Smooth muscle cell (in vitro differentiated cells): ENCODE results near the gene TNIK. TPM values are rescaled to one million over a fixed set of nuclear protein-coding genes. Genes with fewer than 3 reads are reported as not detected.
"Not testable (repeated sequence)": the region's sequence is repeated elsewhere in the genome, so short reads cannot be mapped to it uniquely, and the experiment has no call there.

Experiments
- DNase-seq: peaks from one replicate; lab custom pipeline; 2025; ENCODE audit not compliant: unreplicated experiment; lab: John Stamatoyannopoulos, UW
- H2AFZ ChIP-seq: fragments of 200-600 bp; sonication (generic); 2 replicates; pipeline ENCODE4 v1.6.0; 2016; ENCODE audit warnings: antibody characterized with exemption, low read depth, mild to moderate bottlenecking
- H3F3A ChIP-seq: fragments of 200-600 bp; sonication (generic); 2 replicates; pipeline ENCODE4 v1.6.0; 2017; ENCODE audit warnings: antibody characterized with exemption, low read depth
- H3K27ac ChIP-seq: fragments of 200-600 bp; sonication (generic); 2 replicates; pipeline ENCODE4 v1.5.1; 2016; ENCODE audit warnings: low read depth, mild to moderate bottlenecking
- H3K27me3 ChIP-seq: fragments of 200-600 bp; sonication (generic); 2 replicates; pipeline ENCODE4 v1.6.1; 2016; ENCODE audit warnings: low read depth, mild to moderate bottlenecking
- H3K36me3 ChIP-seq: fragments of 200-600 bp; sonication (generic); 2 replicates; pipeline ENCODE4 v1.5.1; 2016; ENCODE audit warnings: low read depth
- H3K4me1 ChIP-seq: fragments of 200-600 bp; sonication (generic); 2 replicates; pipeline ENCODE4 v1.5.1; 2016; ENCODE audit warnings: low read depth
- H3K4me2 ChIP-seq: fragments of 200-600 bp; sonication (generic); 2 replicates; pipeline ENCODE4 v1.6.0; 2016; ENCODE audit warnings: mild to moderate bottlenecking
- H3K4me3 ChIP-seq: fragments of 200-600 bp; sonication (generic); 2 replicates; pipeline ENCODE4 v1.5.1; 2016; ENCODE audit warnings: mild to moderate bottlenecking
- H3K79me2 ChIP-seq: fragments of 200-600 bp; sonication (generic); 2 replicates; pipeline ENCODE4 v1.6.0; 2016; ENCODE audit warnings: low read depth, mild to moderate bottlenecking
- H3K9ac ChIP-seq: fragments of 200-600 bp; sonication (generic); 2 replicates; pipeline ENCODE4 v1.6.0; 2016; ENCODE audit warnings: low read depth
- H3K9me3 ChIP-seq: fragments of 200-600 bp; sonication (generic); replicated peaks from 2 replicates; pipeline ENCODE4 v1.5.1; 2016; ENCODE audit warnings: low read depth
- H4K20me1 ChIP-seq: fragments of 200-600 bp; sonication (generic); 2 replicates; pipeline ENCODE4 v1.6.0; 2016; ENCODE audit warnings: low read depth
- WGBS: methylation state at CpG from one replicate; pipeline ENCODE4 v1.1.7; 2016; ENCODE audit warnings: low lambda C conversion rate; 5-methylcytosine and 5-hydroxymethylcytosine counted together
- polyA plus RNA-seq: library from polyadenylated mRNA; unstranded; fragments of >200 nt; fragmentation: Nextera tagmentation; extraction: Ambion mirVana; gene quantifications from 2 replicates; pipeline ENCODE4 v1.2.1, GENCODE V29; 2016
- total RNA-seq: library from RNA; depleted of rRNA; stranded (reverse); fragments of >200 nt; gene quantifications from 2 replicates; pipeline ENCODE4 v1.2.3, GENCODE V29; 2014
- TF ChIP-seq, protein P1 (sequence below): fragments of 200-600 bp; sonication (generic); IDR thresholded peaks from 2 replicates; pipeline ENCODE4 v1.5.1; 2017; ENCODE audit warnings: borderline replicate concordance, mild to moderate bottlenecking, antibody characterized with exemption; ENCODE audit not compliant: insufficient read depth, poor library complexity, severe bottlenecking

The TNIK gene
- total and polyA plus RNA-seq, 2 experiments from 2014 or later, result 10.4 to 12.5 TPM

DNA sequence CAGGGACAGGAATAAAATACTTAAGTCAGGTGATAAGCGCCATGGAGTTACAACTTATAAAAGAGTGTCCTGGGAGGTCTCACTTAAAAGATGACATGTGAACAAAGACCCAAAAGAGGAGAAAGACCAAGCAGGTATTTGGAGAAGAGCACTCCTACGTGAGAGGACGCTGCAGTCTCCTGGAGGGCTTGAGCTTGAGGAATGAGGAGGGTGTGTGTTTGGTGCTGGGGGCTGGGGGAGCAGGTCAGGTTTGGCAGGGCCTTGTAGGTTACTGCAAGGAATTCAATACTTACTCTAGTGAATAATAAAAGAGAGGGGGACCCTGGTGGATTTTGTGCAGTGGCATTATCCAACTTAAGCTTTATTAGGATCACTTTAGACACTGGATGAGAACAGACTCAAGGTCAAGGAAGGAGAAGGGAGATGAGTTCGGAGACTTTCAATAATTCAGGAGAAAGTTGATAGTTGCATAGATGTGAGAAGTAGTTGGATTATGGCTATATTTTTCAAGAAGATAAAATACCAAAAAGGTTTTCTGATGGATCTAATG lies 32.4 kb downstream of the TNIK start:
- no peaks in the 10 kb centered on the region for H3F3A ChIP-seq
- no peaks in the 10 kb centered on the region for H3K27me3 ChIP-seq
- H3K4me3 ChIP-seq, result no peak overlapping the region
- no peak overlapping the region for H2AFZ ChIP-seq
- H4K20me1 ChIP-seq, result peaks cover 13% of the 10 kb centered on the region
- H3K4me1 ChIP-seq, result peaks cover 16% of the 10 kb centered on the region
- no peak for DNase-seq
- H3K27ac ChIP-seq, result no peak overlapping the region
- H3K9me3 ChIP-seq, result no peaks in the 10 kb centered on the region
- no peak overlapping the region for H3K9ac ChIP-seq
- H3K36me3 ChIP-seq, result no peaks in the 10 kb centered on the region
- WGBS, result 84% methylated on average over 4 of the region's 4 CpGs
- no peak overlapping the region for H3K4me2 ChIP-seq
- peaks cover 24% of the 10 kb centered on the region for H3K79me2 ChIP-seq
- TF ChIP-seq, protein P1, sequence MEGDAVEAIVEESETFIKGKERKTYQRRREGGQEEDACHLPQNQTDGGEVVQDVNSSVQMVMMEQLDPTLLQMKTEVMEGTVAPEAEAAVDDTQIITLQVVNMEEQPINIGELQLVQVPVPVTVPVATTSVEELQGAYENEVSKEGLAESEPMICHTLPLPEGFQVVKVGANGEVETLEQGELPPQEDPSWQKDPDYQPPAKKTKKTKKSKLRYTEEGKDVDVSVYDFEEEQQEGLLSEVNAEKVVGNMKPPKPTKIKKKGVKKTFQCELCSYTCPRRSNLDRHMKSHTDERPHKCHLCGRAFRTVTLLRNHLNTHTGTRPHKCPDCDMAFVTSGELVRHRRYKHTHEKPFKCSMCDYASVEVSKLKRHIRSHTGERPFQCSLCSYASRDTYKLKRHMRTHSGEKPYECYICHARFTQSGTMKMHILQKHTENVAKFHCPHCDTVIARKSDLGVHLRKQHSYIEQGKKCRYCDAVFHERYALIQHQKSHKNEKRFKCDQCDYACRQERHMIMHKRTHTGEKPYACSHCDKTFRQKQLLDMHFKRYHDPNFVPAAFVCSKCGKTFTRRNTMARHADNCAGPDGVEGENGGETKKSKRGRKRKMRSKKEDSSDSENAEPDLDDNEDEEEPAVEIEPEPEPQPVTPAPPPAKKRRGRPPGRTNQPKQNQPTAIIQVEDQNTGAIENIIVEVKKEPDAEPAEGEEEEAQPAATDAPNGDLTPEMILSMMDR, result no peak

DNA sequence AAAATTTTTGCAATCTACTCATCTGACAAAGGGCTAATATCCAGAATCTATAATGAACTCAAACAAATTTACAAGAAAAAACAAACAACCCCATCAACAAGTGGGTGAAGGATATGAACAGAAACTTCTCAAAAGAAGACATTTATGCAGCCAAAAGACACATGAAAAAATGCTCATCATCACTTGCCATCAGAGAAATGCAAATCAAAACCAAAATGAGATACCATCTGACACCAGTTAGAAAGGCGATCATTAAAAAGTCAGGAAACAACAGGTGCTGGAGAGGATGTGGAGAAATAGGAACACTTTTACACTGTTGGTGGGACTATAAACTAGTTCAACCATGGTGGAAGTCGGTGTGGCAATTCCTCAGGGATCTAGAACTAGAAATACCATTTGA lies 36.1 kb downstream of the TNIK start:
- not testable (repeated sequence) for H3K36me3 ChIP-seq, H2AFZ ChIP-seq, H3K9me3 ChIP-seq, H3K4me3 ChIP-seq, H3F3A ChIP-seq, H3K9ac ChIP-seq, H3K27ac ChIP-seq, H3K4me2 ChIP-seq, DNase-seq, H3K27me3 ChIP-seq
- Histone ChIP-seq H3K79me2 (peaks cover 10% of the 10 kb centered on the region), H3K4me1 (peaks cover 12% of the 10 kb centered on the region), H4K20me1 (peaks cover 12% of the 10 kb centered on the region)
- 79% methylated on average over 2 of the region's 2 CpGs for WGBS

DNA sequence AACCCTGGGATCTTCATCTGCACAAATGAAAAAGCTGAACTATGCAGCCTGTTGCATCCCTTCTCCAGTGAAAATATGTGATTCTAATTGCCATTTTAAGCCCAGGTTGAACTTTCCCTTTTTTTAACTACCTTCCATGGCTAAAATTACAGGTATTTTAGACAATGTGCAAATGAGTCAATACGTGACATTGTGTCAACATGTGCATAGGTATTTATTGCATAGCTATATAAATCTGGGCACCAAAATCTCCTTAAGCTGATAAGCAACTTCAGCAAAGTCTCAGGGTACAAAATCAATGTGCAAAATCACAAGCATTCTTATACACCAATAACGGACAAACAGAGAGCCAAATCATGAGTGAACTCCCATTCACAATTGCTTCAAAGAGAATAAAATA lies 37.4 kb downstream of the TNIK start:
- not testable (repeated sequence) for H3K79me2 ChIP-seq, H3K27me3 ChIP-seq, H3K9ac ChIP-seq, H2AFZ ChIP-seq, H3F3A ChIP-seq, H3K4me3 ChIP-seq, DNase-seq, H3K36me3 ChIP-seq, H4K20me1 ChIP-seq, H3K9me3 ChIP-seq, H3K4me1 ChIP-seq, H3K27ac ChIP-seq, H3K4me2 ChIP-seq
- 71% methylated on average over 2 of the region's 2 CpGs for WGBS

DNA sequence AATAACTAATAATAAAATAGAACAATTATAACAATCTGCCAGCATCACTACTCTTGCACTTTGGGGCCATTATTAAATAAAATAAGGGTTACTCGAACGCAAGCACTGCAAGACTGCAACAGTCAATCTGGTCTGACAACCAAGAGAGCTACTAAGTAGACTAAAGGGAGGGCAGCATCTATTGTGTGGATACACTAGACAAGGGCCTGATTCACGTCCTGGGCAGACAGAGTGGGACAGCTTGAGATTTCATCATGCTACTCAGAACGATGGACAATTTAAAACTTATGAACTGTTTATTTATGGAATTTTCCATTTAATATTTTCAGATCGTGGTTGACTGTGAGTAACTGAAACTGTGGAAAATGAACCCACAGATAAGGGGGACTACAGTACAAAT lies 39.5 kb downstream of the TNIK start:
- H3K4me3 ChIP-seq, result no peak overlapping the region
- no peaks in the 10 kb centered on the region for H3K4me1 ChIP-seq
- H3K27ac ChIP-seq, result no peak overlapping the region
- H3K79me2 ChIP-seq, result peaks cover 10% of the 10 kb centered on the region
- no peaks in the 10 kb centered on the region for H3K36me3 ChIP-seq
- H2AFZ ChIP-seq, result no peak overlapping the region
- no peaks in the 10 kb centered on the region for H3K9me3 ChIP-seq
- H3F3A ChIP-seq, result no peaks in the 10 kb centered on the region
- WGBS, result 67% methylated on average over 5 of the region's 5 CpGs
- H3K9ac ChIP-seq, result no peak overlapping the region
- H3K27me3 ChIP-seq, result no peaks in the 10 kb centered on the region
- TF ChIP-seq, protein P1, result no peak
- H4K20me1 ChIP-seq, result no peaks in the 10 kb centered on the region
- no peak for DNase-seq
- no peak overlapping the region for H3K4me2 ChIP-seq

DNA sequence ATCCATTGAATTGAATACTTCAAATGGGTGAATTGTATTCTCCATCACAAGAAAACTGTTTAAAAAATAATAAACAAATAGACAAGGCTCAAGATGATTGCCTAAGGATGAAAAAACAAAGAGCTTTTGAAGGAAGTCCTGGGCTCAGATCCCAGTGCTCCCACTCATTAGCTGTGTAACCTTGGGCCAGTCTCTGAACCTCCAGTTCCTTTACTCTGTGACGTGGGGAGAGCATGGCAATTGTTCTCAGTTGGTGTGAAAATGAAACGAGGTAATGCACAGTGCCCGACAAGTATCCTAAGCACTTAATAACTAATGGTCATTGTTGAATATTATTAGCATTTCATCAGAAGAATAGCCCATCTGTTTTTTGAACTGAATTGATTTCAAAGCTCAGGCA lies 40.7 kb downstream of the TNIK start:
- Histone ChIP-seq H3K79me2 (peaks cover 10% of the 10 kb centered on the region), H3K9ac (no peak overlapping the region), H3K4me2 (no peak overlapping the region), H3K4me3 (no peak overlapping the region), H3K27me3 (no peaks in the 10 kb centered on the region), H3F3A (no peaks in the 10 kb centered on the region), H3K27ac (no peak overlapping the region), H3K36me3 (no peaks in the 10 kb centered on the region), H4K20me1 (peaks cover under 1% of the 10 kb centered on the region), H3K4me1 (no peaks in the 10 kb centered on the region), H3K9me3 (no peaks in the 10 kb centered on the region), H2AFZ (no peak overlapping the region)
- WGBS, result 91% methylated on average over 3 of the region's 3 CpGs
- DNase-seq, result no peak
- TF ChIP-seq, protein P1, result no peak
